Measurements from ENCODE around the gene TLE5.

- TF ChIP-seq, protein P1, sequence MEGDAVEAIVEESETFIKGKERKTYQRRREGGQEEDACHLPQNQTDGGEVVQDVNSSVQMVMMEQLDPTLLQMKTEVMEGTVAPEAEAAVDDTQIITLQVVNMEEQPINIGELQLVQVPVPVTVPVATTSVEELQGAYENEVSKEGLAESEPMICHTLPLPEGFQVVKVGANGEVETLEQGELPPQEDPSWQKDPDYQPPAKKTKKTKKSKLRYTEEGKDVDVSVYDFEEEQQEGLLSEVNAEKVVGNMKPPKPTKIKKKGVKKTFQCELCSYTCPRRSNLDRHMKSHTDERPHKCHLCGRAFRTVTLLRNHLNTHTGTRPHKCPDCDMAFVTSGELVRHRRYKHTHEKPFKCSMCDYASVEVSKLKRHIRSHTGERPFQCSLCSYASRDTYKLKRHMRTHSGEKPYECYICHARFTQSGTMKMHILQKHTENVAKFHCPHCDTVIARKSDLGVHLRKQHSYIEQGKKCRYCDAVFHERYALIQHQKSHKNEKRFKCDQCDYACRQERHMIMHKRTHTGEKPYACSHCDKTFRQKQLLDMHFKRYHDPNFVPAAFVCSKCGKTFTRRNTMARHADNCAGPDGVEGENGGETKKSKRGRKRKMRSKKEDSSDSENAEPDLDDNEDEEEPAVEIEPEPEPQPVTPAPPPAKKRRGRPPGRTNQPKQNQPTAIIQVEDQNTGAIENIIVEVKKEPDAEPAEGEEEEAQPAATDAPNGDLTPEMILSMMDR (IDR thresholded peaks at IDR 0.05): no peak
- no peak for TF ChIP-seq POLR2A (IDR thresholded peaks at IDR 0.05)
Observed at GRCh38 chr19:3111586-3112247, 49.4 kb upstream of the TLE5 start.
